Prostate gland (tissue), 2 donors: Measurements from ENCODE around the gene DAP. TPM values are rescaled to one million over a fixed set of nuclear protein-coding genes. Genes with fewer than 3 reads are reported as not detected.

ENCODE experiments used
- DNase-seq: peaks from one replicate; pipeline ENCODE4 v3.0.0-alpha.2; 2019; ENCODE audit warnings: low spot score
- H3K27ac ChIP-seq, 2 donors: fragments of 200-600 bp; sonication (generic); 2 replicates each; pipeline ENCODE4 v1.5.1; 2017 to 2019
- H3K27me3 ChIP-seq: fragments of 200-600 bp; sonication (generic); replicated peaks from 2 replicates; pipeline ENCODE4 v1.5.1; 2019; ENCODE audit not compliant: insufficient read depth
- H3K36me3 ChIP-seq, 2 donors: fragments of 200-600 bp; sonication (generic); 1 replicate in 1 of 2; 2 replicates in 1 of 2; pipeline versions ENCODE4 v1.5.1 to v1.8.1; 2017 to 2019
- H3K4me1 ChIP-seq: fragments of 200-600 bp; sonication (generic); replicated peaks from 2 replicates; pipeline ENCODE4 v1.5.1; 2019
- H3K4me3 ChIP-seq, 2 donors: fragments of 200-600 bp; sonication (generic); 2 replicates each; pipeline ENCODE4 v1.5.1; 2017 to 2019
- H3K9me3 ChIP-seq: fragments of 200-600 bp; sonication (generic); 2 replicates; pipeline ENCODE4 v1.5.1; 2017
- POLR2A ChIP-seq: fragments of 450-650 bp; IDR thresholded peaks from one replicate; pipeline ENCODE4 v1.6.1; 2016; ENCODE audit warnings: antibody characterized with exemption, mild to moderate bottlenecking
- POLR2AphosphoS5 ChIP-seq: sonication (generic); formaldehyde crosslinking; IDR thresholded peaks from one replicate; pipeline ENCODE4 v1.6.1; 2017; ENCODE audit warnings: antibody characterized with exemption
- WGBS: methylation state at CpG from one replicate; pipeline ENCODE4 v1.1.5; 2018; 5-methylcytosine and 5-hydroxymethylcytosine counted together
- intact Hi-C: fragments of 100-400 bp; cut with DNase I; formaldehyde crosslinking; loops from one replicate; pipeline ENCODE4 v1.14.2; 2022
- total RNA-seq, 2 donors: library from RNA; depleted of rRNA; stranded (reverse); fragments of >200 nt; gene quantifications; one replicate each; pipeline ENCODE4 v1.1.0, GENCODE V29; 2016
- TF ChIP-seq, protein P1 (sequence below), 4 experiments: fragments of 200-600 bp in 2 of 4; fragments of 450-650 bp in 2 of 4; sonication (generic) in 2 of 4; IDR thresholded peaks; 1 replicate in 3 of 4; 2 replicates in 1 of 4; pipeline ENCODE4 v1.5.1; 2016 to 2019; ENCODE audit warnings: antibody characterized with exemption in 4 of 4, mild to moderate bottlenecking in 2 of 4, moderate library complexity in 2 of 4

The DAP gene
- total RNA-seq, 2 donors from 2014 or later, result 86.2 to 111 TPM

DNA sequence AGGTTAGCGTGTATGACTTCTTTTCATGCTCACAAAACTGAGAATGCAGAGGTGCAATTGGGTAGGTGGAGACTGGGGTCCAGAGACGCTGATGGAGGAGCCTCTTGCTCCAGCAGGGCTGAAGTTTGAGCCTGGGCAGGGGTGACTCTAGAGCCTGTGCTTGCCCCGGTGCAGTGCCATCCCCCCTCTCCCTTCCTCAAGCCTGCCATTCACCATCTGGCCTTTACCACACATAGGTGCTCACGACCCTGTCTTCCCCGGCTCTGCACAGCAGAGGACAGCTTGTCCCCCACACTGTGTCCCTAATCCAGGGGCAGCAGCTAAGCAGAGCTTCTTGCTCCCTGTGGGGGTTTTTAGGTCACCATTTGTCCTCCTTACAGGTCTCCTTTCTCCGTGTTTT lies 86.5 kb downstream of the DAP start:
- Histone ChIP-seq H3K9me3 (no peaks in the 10 kb centered on the region), H3K4me1 (no peaks in the 10 kb centered on the region), H3K27ac (no peak overlapping the region), H3K4me3 (no peak overlapping the region), H3K36me3 (peaks cover 0 to 1% of the 10 kb centered on the region in 2 donors), H3K27me3 (no peaks in the 10 kb centered on the region)
- 56% methylated on average over 6 of the region's 6 CpGs for WGBS
- intact Hi-C loops, result no loop called here
- DNase-seq, result no peak
- TF ChIP-seq, protein P1, sequence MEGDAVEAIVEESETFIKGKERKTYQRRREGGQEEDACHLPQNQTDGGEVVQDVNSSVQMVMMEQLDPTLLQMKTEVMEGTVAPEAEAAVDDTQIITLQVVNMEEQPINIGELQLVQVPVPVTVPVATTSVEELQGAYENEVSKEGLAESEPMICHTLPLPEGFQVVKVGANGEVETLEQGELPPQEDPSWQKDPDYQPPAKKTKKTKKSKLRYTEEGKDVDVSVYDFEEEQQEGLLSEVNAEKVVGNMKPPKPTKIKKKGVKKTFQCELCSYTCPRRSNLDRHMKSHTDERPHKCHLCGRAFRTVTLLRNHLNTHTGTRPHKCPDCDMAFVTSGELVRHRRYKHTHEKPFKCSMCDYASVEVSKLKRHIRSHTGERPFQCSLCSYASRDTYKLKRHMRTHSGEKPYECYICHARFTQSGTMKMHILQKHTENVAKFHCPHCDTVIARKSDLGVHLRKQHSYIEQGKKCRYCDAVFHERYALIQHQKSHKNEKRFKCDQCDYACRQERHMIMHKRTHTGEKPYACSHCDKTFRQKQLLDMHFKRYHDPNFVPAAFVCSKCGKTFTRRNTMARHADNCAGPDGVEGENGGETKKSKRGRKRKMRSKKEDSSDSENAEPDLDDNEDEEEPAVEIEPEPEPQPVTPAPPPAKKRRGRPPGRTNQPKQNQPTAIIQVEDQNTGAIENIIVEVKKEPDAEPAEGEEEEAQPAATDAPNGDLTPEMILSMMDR (IDR thresholded peaks at IDR 0.05), result no peak
- TF ChIP-seq POLR2A, result no peak
- no peak for TF ChIP-seq POLR2AphosphoS5

DNA sequence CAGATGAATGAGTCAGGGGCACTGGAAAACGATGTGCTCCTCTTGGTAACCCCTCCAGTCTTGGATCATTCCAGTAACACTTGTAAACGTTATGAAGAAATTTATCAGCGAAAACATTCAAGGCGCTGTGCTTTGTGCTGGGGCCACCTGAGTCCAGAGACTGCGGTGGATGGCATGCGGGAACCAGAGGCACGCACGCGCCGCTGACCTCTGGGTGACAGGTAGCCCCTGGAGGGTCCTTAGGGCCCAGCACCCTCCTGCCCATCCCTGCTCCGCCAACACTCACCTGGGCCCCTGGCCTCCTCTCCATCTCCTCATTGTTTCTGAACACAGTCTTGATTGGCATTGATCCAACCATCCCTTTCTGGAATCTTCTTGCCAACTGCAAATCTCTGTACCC lies 86.9 kb downstream of the DAP start:
- no peak overlapping the region for H3K4me3 ChIP-seq
- 74% methylated on average over 11 of the region's 11 CpGs for WGBS
- H3K27ac ChIP-seq, result no peak overlapping the region
- H3K9me3 ChIP-seq, result no peaks in the 10 kb centered on the region
- no peaks in the 10 kb centered on the region for H3K36me3 ChIP-seq
- TF ChIP-seq POLR2AphosphoS5 (no peak), POLR2A (no peak)
- TF ChIP-seq, protein P1 (IDR thresholded peaks at IDR 0.05), result no peak
- no peaks in the 10 kb centered on the region for H3K4me1 ChIP-seq
- DNase-seq, result no peak
- no peaks in the 10 kb centered on the region for H3K27me3 ChIP-seq
- intact Hi-C loops, result no loop called here

- intact Hi-C loops, result no loop called here
- H3K9me3 ChIP-seq, result no peaks in the 10 kb centered on the region
- no peak overlapping the region for H3K4me3 ChIP-seq
- no peak for TF ChIP-seq POLR2A
- TF ChIP-seq POLR2AphosphoS5, result no peak
- TF ChIP-seq, protein P1 (IDR thresholded peaks at IDR 0.05), result no peak
- no peaks in the 10 kb centered on the region for H3K27me3 ChIP-seq
- DNase-seq, result no peak
- H3K27ac ChIP-seq, result no peak overlapping the region
- 74% methylated on average over 9 of the region's 9 CpGs for WGBS
- no peaks in the 10 kb centered on the region for H3K36me3 ChIP-seq
- no peaks in the 10 kb centered on the region for H3K4me1 ChIP-seq
Measured at GRCh38 chr5:10673407-10673806, 87.6 kb downstream of the DAP start.

DNA sequence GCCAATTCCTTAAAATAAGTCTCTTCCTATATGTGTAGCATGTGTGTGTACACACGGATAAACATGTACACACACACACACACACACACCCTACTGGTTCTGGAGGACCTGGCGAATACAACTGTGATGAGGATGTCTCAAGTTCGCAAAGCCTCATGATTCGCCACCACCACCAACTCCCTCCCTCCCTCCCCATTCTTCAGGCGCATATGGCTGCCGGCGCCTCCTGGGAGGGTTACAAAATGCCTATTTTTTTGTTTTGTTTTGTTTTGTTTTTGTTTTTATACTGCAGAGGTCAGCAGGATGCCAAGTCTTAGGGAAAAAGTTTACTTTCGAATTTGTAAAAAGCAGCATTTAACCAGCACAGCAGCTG lies 88.0 kb downstream of the DAP start:
- H3K27ac ChIP-seq, result no peak overlapping the region
- intact Hi-C loops, result no loop called here
- no peak for DNase-seq
- H3K9me3 ChIP-seq, result no peaks in the 10 kb centered on the region
- H3K4me1 ChIP-seq, result no peaks in the 10 kb centered on the region
- no peaks in the 10 kb centered on the region for H3K36me3 ChIP-seq
- WGBS, result 85% methylated on average over 8 of the region's 8 CpGs
- TF ChIP-seq POLR2AphosphoS5, result no peak
- TF ChIP-seq, protein P1 (IDR thresholded peaks at IDR 0.05), result no peak
- no peak for TF ChIP-seq POLR2A
- H3K4me3 ChIP-seq, result no peak overlapping the region
- H3K27me3 ChIP-seq, result no peaks in the 10 kb centered on the region

DNA sequence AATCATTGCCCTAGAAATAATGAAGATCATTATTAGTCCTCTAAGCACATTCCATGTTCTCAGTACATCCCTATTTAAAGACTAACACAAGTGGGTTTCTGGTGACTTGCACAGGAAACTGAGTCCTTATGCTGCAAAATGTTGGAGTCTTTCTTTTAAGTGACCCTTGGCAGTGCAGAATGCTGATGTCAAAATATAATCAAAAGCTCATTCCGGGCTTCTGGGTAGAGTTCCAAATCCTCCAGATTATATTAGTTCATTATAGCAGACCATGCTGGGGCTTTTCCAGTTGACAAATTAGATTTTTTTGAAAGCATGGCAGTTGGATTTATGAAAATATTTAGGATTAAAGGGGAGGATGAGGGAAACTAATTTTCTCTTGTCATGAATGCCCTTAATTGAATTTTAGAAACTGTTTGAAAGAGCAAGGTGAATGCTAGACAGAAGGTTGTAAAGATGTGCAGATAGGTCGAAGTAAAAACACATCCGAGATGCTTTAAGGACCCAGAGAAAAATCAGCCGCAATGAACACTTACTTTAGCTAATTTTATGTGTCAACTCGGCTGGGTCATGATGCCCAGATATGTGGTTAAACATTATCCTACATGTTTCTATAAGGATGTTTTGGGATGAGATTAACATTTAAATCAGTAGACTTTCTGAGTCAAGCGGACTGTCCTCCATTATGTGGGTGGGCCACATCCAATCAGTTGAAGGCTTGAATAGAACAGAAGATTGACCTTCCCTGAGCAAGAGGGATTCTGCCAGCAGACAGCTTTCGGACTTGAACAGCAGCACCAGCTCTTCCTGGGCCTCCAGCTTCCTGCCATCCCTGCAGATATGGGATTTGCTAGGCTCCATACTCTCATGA lies 88.7 kb downstream of the DAP start:
- H3K27ac ChIP-seq, result no peak overlapping the region
- H3K27me3 ChIP-seq, result no peaks in the 10 kb centered on the region
- 76% methylated on average over 7 of the region's 7 CpGs for WGBS
- H3K4me1 ChIP-seq, result no peaks in the 10 kb centered on the region
- intact Hi-C loops, result no loop called here
- TF ChIP-seq POLR2AphosphoS5 (no peak), POLR2A (no peak)
- TF ChIP-seq, protein P1 (IDR thresholded peaks at IDR 0.05), result no peak
- DNase-seq, result no peak
- H3K36me3 ChIP-seq, result no peaks in the 10 kb centered on the region
- H3K4me3 ChIP-seq, result no peak overlapping the region
- no peaks in the 10 kb centered on the region for H3K9me3 ChIP-seq
